22Rv1 (cell line): Measurements from ENCODE around the gene PHPT1.
A peak's percentile ranks its signal among the peaks of the same experiment; 100 is the strongest.

Source experiments
- H3K27ac ChIP-seq: fragments of 450-650 bp; 2 replicates; pipeline ENCODE4 v1.5.1; 2017
- CTCF ChIP-seq: fragments of 450-650 bp; IDR thresholded peaks from 2 replicates; pipeline ENCODE4 v1.5.1; 2017; ENCODE audit warnings: mild to moderate bottlenecking
- ZFX ChIP-seq: fragments of 450-650 bp; IDR thresholded peaks from 2 replicates; pipeline ENCODE4 v1.6.1; 2017; ENCODE audit warnings: antibody characterized with exemption, borderline replicate concordance

Gene PHPT1

GRCh38 chr9:136856541-136857141, 7.4 kb downstream of the PHPT1 start:
- TF ChIP-seq CTCF (no peak), ZFX (no peak)
- H3K27ac ChIP-seq = no peak overlapping the region

GRCh38 chr9:136857166-136857565, 8.0 kb downstream of the PHPT1 start:
- TF ChIP-seq ZFX = no peak
- H3K27ac ChIP-seq = no peak overlapping the region

DNA sequence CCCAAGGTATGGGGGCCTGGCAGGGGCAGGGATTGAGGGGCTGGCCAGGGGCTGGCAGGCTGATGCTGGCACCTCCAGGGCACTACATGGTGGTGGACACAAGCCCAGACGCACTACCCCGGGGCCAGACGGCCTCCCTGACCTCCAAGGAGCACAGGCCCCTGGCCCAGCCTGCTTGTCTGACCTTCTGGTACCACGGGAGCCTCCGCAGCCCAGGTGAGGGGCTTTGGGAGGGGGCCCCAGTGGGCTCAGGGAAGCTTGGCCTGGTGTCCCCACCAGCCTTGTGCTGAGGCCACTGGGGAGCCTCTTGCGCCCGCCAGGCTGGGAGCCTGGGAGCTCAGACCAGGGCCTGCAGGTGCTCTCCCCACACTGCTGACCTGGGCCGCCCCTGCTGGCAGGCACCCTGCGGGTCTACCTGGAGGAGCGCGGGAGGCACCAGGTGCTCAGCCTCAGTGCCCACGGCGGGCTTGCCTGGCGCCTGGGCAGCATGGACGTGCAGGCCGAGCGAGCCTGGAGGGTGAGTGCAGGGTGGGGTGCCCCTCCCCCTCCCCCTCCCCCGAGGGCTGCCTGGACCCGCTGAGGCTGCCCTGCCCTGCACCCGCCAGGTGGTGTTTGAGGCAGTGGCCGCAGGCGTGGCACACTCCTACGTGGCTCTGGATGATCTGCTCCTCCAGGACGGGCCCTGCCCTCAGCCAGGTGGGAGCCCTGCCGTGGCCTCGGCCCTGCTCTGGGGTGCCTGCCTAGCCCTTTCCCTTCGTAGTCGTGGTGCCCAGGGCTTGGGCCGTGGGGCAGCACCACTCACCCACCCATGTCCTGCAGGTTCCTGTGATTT, 8.6 kb downstream of the PHPT1 start:
- H3K27ac ChIP-seq = no peak overlapping the region
- TF ChIP-seq ZFX (no peak), CTCF (no peak)

DNA sequence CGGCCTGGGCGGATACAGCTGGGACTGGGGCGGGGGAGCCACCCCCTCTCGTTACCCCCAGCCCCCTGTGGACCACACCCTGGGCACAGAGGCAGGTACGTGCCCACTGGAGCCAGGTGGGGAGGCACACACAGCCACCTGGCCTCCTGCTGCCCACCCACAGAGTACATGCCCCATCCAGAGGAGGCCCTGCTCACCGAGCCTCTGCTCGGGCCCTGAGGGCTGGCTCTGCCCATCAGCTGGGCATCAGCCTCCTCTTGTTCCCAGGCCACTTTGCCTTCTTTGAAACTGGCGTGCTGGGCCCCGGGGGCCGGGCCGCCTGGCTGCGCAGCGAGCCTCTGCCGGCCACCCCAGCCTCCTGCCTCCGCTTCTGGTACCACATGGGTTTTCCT, 9.2 kb downstream of the PHPT1 start:
- TF ChIP-seq ZFX (no peak), CTCF (no peak)
- H3K27ac ChIP-seq = no peak overlapping the region

GRCh38 chr9:136858844-136859757, 9.9 kb downstream of the PHPT1 start:
- peak overlapping the region; percentile 37 for H3K27ac ChIP-seq
- no peak for TF ChIP-seq ZFX
- TF ChIP-seq CTCF = no peak

DNA sequence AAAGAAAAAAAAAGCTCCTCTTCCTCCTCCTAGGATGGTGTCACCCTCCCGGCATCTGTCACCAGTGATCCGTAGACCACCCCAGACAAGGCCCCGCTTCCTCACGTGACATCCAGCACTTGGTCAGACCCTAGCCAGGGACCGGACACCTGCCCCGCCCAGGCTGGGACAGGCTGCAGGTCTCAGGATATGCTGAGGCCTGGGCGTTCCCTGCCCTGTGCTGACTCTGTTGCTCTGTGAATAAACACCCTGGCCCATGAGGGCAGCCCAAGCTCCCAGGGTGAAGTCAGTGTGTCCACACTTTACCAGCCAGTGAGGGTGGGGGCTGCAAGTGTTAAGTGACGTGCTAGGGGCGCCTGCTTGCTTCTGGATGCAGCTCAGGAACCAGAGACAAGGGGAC, 11.3 kb downstream of the PHPT1 start:
- H3K27ac ChIP-seq = no peak overlapping the region
- TF ChIP-seq ZFX (no peak), CTCF (no peak)
